Mammary epithelial cell (primary cell): ENCODE data around the gene C2.

ENCODE experiments used
- CTCF ChIP-seq, 2 donors: IDR thresholded peaks in 1 of 2; conservative IDR thresholded peaks in 1 of 2; 2 replicates each; pipeline ENCODE4 v1.5.1; 2011 to 2012; ENCODE audit warnings: inconsistent platforms in 2 of 2, low read length in 2 of 2, mild to moderate bottlenecking in 2 of 2, control low read depth in 1 of 2, low read depth in 1 of 2; ENCODE audit not compliant: insufficient read depth in 1 of 2; ENCODE audit errors: extremely low read depth in 1 of 2
- EZH2 ChIP-seq: IDR thresholded peaks from 2 replicates; pipeline ENCODE4 v1.6.1; 2012; ENCODE audit warnings: low read length, inconsistent platforms, borderline replicate concordance

- TF ChIP-seq CTCF (conservative IDR thresholded peaks at IDR 0.05 in 1 of 2, IDR thresholded peaks at IDR 0.05 in 1 of 2; ENCODE audit: extremely low read depth in 1 of 2, insufficient read depth in 1 of 2, low read depth in 1 of 2, low read length in 2 of 2) (no peak), EZH2 (no peak)
These were observed 550 bp downstream of the C2 start for GRCh38 chr6:31927863-31928671.
